ENCODE data around the gene PLAGL1.

DNA sequence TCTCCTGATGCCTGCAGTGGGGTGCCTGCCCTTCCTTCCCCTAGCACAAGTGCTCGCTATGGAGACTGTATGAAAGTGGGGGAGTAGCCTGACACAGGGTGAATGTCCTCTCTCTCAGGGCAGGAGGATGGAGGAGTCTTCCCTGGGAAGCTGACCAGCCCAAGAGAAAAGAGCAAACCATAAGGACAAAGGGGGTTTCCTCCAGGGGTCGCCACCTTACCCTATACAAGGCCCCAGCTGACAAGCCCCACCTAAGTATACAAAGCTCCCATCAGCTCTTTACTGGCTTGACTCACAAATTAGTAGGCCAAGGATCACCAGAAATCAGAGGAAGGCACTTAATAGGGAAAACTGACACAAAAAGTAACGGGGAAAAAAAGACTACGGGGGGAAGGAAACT is 54.1 kb downstream of the PLAGL1 start:
- TF ChIP-seq, protein P1, sequence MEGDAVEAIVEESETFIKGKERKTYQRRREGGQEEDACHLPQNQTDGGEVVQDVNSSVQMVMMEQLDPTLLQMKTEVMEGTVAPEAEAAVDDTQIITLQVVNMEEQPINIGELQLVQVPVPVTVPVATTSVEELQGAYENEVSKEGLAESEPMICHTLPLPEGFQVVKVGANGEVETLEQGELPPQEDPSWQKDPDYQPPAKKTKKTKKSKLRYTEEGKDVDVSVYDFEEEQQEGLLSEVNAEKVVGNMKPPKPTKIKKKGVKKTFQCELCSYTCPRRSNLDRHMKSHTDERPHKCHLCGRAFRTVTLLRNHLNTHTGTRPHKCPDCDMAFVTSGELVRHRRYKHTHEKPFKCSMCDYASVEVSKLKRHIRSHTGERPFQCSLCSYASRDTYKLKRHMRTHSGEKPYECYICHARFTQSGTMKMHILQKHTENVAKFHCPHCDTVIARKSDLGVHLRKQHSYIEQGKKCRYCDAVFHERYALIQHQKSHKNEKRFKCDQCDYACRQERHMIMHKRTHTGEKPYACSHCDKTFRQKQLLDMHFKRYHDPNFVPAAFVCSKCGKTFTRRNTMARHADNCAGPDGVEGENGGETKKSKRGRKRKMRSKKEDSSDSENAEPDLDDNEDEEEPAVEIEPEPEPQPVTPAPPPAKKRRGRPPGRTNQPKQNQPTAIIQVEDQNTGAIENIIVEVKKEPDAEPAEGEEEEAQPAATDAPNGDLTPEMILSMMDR (IDR thresholded peaks at IDR 0.05) = no peak
- TF ChIP-seq POLR2AphosphoS5 (IDR thresholded peaks at IDR 0.05) = no peak
